Measurements from ENCODE around the gene FITM2.

- TF ChIP-seq CTCF (IDR thresholded peaks at IDR 0.05; ENCODE audit: extremely low read depth in 1 of 2, insufficient read depth in 1 of 2, low read depth in 1 of 2, low read length in 2 of 2) (no peak), POLR2A (IDR thresholded peaks at IDR 0.05; ENCODE audit: low read depth, low read length) (no peak), EZH2 (IDR thresholded peaks at IDR 0.05; ENCODE audit: borderline replicate concordance, low read depth, low read length, severe bottlenecking) (no peak)
Measured at GRCh38 chr20:44302736-44303135, 8.3 kb downstream of the FITM2 start.
